ENCODE measurements around the gene EIF4H. TPM values are rescaled to one million over a fixed set of nuclear protein-coding genes. Genes with fewer than 3 reads are reported as not detected.

Gene EIF4H
- total RNA-seq, 1 donor from 2014 or later, result 235 TPM

- ATAC-seq, result no peak
Observed at GRCh38 chr7:74228951-74229900, 55.1 kb downstream of the EIF4H start.

- no peak for ATAC-seq
Observed at GRCh38 chr7:74230446-74231231, 56.5 kb downstream of the EIF4H start.

- ATAC-seq, result no peak
Observed at GRCh38 chr7:74231232-74231590, 57.1 kb downstream of the EIF4H start.

GRCh38 chr7:74233655-74234285, 59.6 kb downstream of the EIF4H start:
- ATAC-seq, result no peak

GRCh38 chr7:74235518-74236268, 61.5 kb downstream of the EIF4H start:
- peak; percentile 83 for ATAC-seq

GRCh38 chr7:74236284-74236683, 62.1 kb downstream of the EIF4H start:
- peak; percentile 8 for ATAC-seq

GRCh38 chr7:74240482-74240881, 66.3 kb downstream of the EIF4H start:
- ATAC-seq, result no peak

- ATAC-seq, result no peak
Observed at GRCh38 chr7:74242122-74242443, 67.9 kb downstream of the EIF4H start.

GRCh38 chr7:74246497-74246896, 72.3 kb downstream of the EIF4H start:
- no peak for ATAC-seq

Other genes with a start within 250 kb of the EIF4H start
- gene ELN, start 146.2 kb upstream of the EIF4H start, total RNA-seq, result 4.9 TPM
- 10.2 TPM for gene LIMK1, start 90.6 kb upstream of the EIF4H start, total RNA-seq
- 1.2 TPM for gene LAT2, start 35.6 kb downstream of the EIF4H start, total RNA-seq
- 29.1 TPM for gene RFC2, start 80.0 kb downstream of the EIF4H start, total RNA-seq
- gene CLIP2, start 115.1 kb downstream of the EIF4H start, total RNA-seq, result 4.3 TPM